ENCODE data around the gene DNAJC11.
"Not testable (repeated sequence)": the region's sequence is repeated elsewhere in the genome, so short reads cannot be mapped to it uniquely, and the experiment has no call there.

Gene DNAJC11

DNA sequence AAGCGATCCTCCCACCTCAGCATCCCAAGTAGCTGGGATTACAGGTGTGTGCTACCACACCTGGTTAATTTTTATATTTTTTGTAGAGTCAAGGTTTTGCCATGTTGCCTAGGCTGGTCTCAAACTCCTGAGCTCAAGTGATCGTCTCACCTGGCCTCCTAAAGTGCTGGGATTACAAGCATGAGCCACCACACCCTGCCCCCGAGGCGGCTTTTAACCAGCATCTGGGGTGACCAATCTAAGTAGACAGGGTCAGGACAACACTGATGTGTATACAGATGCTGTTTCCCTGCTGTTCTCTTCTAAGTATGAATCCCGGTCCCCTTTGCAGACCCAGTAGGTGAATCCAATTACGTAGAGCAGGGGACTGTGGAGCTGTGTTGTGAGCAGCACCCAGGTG is 53.1 kb downstream of the DNAJC11 start:
- no peak for DNase-seq

DNA sequence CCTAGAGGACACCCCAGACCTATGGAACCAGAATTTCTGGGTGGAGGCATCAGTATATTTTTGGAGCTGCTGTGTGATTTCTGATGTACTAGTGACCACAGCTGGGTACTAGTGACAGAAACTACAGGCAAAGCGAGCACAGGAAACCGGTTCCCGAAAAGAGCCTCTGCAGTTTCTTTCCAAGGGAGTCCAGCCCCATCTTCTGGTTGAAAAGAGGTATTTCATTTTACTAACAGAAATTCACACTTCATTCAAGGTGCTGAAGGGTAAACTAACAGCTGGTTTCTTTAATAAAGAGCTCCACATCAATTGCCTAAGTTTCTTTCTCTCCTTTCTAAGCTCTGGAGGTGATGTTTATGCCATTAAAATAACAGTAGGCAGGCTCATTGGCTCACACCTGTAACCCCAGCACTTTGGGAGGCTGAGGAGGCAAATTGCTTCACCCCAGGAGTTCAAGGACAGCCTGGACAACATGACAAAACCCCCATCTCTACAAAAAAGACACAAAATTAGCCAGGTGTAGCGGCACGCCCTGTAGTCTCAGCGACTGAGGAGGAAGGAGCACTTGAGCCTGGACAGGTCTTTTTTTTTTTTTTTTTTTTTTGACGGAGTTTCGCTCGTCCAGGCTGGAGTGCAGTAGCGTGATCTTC is 55.0 kb downstream of the DNAJC11 start:
- no peak for DNase-seq

DNA sequence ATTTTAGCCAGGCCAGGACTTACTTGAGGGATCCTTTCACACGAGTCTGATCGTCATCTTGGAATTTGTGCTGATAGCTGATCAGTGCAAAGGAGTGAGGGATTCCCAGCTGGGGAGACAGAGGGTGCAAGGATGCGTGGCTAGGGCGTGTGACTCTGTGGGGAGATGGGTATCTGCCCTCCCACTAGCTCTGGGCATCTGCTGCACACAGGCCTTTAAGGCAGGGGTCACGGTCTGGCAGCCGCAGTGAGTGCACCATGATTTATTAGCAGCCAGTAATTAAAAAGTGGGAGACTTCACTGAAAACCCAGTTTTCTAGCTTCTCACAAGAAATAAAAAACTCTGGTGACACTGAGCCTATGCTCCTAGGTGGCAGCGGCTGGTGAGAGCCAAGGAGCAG is 56.6 kb downstream of the DNAJC11 start:
- DNase-seq = no peak

DNA sequence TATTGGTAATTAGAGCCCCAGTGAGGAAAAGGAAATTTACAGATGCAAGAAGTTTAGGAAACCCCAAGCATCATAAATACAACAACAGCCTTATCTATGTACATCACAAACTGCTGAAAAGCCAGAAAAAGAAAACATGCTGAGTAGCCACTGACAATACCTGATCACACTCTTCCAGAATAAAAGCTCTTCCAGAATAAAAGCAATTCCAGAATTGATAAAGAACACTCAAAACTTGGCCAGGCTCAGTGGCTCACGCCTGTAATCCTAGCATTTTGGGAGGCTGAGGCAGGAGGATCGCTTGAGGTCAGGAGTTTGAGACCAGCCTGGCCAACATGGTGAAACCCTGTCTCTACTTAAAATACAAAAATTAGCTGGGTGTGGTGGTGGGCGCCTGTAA is 60.7 kb downstream of the DNAJC11 start:
- DNase-seq = not testable (repeated sequence)

DNA sequence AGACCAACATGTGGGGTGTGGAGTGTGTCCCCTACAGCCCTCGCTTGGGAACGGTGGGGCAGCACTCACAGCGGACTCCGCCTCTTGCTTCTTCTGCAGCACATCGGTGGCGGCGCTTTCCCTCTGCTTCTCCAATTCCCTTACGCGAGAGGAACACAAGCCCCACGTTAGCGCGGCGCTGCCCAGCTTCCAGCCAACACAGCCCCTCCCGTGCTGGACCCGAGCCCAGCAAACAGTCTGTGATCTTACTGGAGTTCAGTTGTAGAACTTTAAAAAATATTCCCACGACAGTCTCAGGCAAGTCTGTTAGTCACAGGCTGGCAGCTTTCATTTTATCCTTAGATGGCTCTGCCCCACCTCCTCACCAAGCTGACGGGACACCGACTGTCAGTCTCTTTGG is 63.4 kb downstream of the DNAJC11 start:
- no peak for DNase-seq

DNA sequence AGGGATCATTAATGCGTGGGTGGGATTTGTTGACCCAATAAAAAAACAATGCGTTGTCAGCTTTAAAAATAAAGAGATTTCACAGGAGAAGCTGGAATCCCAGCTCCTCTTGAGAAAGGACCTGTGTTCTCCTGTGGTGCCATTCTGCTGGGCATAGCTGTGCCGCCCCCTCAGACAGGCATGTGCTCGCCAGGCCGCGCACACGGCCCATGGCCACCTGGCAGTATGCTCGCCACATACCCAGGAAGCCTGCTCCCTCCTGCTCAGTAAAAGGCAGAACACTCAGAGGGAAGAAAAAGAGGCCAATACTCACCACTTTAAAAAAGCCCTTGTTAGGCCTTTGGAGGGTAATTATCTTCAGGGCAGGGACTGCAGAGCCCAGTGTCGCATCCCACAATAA is 63.8 kb downstream of the DNAJC11 start:
- no peak for DNase-seq

DNA sequence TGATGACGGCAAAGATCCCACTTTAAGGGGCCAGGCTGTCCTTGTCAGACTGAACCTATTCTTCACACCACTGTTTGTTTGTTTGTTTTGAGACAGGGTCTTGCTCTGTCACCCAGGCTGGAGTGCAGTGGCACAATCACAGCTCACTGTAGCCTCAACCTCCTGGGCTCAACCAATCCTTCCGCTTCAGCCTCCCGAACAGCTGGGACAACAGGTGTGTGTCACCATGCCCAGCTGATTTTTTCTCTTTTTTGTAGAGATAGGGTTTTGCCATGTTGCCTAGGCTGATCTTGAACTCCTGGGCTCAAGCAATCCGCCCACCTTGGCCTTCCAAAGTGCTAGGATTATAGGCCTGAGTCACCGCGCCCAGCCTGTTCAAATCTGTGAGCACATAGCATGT is 64.8 kb downstream of the DNAJC11 start:
- DNase-seq = not testable (repeated sequence)

DNA sequence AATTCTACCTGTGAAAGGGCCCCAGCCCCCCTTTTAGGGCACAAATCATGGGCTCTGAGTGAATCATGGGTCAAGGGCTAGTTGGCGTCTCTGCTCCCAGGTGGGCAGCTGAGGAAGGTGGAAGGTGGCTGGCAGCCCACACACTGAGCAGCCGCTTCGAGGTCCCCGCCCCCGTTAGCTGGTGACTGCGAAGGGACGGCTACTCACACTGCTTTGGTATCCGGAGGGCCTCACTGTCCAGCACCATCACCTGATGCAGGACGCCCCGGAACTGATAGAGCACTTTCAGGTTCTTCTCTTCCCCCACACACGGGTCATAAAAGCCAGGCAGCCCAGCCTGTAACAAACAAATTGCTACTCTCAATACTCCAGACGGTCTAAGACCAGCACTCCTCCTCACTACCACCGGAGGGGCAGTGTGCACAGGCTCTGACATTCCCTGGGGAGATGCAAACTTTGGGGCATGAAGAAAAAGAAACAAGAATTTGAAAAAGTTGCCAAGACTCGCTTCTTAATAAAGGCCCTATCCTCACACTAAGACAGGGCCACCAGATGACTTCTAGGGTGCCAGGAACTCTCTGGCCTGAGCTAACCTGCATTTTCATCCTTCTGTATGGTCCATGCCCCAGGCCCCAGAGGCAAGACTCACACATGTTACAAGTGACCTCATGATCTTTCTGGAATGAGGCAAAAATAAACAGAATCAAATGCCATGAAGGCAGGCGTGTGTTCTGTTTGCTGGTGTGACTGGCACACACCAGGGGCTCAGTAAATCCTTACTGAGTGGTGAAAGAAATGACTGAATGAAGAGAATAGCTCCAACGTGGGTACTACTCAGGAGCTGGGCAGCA is 65.5 kb downstream of the DNAJC11 start:
- DNase-seq = no peak

DNA sequence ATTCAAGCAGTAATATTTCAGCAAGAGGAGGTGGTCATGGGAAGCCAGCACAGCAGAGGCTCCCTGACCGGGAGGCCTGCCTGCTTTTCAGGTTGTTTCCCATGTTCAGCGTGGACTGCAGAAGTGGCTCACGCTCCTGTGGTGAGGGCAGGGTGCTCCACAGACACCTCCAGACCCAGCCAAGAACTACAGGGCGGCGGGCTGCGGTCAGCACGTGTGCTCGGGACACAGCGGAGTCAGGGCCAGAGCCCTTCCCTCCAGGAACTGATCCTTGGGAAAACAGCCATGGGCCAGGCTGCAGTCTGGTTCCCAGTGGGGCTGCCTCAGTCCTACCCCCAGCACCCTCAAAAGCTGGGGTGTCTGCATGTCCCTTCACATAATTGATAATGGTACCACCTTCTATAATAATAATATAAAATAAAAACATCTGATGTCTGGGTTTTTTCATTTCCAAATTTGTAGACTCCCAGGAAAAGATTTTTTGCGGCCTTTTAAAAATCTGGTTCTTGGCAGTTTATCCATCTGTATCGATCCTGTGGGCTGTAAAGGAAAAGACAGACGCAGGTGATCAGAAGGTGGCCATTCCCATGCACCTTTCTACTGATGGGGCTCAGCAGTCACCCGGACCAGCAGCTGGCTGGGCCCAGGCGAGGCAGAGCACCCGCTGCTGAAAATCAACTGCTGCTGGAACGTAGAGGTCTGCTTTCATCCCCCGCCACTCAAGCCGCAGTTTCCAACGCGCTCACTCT is 66.3 kb downstream of the DNAJC11 start:
- no peak for DNase-seq

DNA sequence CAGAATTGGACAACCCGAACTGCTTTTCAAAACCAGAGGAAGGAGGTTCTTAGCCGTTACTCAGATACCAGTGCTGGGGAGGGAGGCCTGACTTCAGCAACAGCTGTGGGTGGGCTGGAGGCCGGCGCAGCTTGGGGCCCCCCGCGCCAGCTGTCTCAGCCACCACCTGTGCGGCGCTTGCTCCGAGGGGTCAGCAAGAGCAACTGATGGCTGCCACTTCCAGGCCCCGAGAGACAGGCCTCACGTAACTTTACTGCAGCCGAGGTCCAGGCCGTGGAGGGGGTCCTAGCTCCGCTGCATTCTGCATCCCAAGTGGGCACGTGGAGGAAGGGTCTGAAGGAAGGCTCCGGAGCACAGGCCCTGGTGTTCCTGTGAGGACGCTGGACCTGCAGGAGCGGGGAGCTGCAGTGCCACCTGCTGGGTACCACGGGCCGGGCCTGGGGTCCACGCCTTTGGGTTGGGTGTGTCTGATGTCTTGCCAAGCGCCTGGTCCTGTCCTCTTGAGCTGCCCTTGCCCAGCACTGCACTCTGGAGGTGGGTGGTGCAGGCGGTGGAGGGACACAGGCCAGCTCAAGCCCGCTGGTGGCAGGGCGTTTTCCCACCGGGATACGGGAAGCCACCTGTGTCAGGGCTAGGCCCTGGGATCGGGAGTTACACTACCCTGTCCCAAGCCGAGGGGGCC is 67.1 kb downstream of the DNAJC11 start:
- no peak for DNase-seq

DNA sequence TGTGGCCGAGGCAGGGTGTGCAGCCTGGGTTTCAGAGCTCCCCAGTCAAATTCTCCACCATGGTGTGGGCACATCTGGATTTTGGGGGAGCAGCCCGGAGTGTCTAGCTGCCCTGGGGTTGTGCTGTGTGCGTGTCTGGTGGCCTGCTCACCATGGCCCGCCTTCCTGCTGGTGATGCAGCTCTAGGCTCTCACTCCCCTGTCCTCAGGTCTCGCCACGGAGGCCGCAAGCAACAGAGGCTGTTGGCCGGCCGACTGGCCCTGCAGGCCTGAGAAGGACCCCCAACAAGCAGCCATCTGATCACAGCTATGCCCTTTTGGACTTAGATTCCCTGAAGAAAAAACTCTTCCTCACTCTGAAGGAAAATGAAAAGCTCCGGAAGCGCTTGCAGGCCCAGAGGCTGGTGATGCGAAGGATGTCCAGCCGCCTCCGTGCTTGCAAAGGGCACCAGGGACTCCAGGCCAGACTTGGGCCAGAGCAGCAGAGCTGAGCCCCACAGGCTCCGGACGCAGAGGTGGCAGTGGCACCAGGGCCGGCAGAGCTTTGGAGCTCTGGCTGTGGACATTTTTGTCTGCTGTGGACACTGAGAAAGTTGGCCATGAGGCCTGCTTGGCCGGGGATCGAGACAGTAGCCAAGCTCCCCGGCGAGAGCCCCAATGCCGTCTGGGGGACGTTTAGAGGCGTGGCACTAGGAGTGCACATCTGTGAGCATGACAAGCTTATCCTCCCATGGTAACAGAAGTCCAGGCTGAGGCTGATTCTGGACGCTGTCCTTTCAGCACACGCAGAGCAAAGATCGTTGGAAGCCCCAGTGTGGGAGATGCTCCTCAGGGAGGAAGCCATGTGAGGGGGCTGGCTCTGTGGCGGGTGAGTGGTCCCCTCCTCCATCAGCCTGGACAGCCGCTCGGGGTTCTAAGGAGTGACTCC is 68.8 kb downstream of the DNAJC11 start:
- DNase-seq = no peak

DNA sequence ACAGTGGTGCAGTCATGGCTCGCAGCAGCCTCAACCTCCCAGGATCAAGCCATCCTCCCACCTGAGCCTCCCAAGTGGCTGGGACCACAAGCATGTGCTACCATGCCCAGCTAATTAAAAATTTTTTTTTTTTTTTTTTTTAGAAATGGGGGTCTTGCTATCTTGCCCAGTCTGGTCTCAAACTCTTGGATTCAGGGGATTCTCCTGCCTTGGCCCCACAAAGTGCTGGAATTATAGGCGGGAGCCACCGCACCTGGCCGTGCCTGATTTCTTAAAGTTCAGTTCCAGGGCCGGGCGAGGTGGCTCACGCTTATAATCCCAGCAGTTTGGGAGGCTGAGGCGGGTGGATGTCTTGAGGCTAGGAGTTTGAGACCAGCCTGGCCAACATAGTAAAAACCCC is 70.6 kb downstream of the DNAJC11 start:
- DNase-seq = no peak

DNA sequence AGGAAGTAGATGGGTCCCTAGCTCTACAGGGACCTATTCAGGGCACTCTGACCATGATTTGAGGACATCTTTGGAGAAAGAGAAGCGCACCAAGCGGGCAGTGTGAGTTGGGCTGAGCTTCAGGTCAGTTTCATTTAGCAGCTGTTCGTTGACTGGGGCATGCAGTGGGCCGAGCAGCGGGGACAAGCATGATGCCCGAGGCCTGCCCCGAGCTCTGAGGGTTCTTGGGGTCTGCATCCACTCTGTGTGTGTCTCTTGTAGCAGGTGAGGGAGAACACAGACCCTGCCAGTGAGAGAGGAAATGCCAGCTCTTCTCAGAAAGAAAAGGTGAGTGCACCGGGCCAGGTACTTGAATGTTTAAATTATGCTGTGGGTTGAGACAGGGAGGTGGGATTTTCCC is 71.6 kb downstream of the DNAJC11 start:
- no peak for DNase-seq

DNA sequence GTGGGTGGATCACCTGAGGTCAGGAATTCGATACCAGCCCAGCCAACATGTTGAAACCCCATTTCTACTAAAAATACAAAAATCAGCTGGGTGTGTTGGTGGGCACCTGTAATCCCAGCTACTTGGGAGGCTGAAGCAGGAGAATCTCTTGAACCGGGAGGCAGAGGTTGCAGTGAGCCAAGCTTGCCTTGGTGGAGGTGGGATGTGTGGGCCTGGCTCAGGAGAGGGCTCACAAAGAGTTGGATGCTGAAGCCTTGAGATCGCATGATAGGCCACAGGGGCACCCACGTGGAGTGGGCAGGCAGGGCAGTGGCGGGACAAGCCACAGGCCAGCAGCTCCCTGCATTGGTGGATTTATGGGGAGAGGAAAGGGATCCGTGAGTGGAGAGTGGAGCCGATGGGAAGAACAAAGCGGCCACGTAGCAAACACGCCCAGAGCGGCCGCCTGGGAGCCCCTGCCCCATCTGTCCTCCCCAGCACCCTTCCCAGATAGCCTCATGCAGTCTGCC is 72.6 kb downstream of the DNAJC11 start:
- DNase-seq = no peak

DNA sequence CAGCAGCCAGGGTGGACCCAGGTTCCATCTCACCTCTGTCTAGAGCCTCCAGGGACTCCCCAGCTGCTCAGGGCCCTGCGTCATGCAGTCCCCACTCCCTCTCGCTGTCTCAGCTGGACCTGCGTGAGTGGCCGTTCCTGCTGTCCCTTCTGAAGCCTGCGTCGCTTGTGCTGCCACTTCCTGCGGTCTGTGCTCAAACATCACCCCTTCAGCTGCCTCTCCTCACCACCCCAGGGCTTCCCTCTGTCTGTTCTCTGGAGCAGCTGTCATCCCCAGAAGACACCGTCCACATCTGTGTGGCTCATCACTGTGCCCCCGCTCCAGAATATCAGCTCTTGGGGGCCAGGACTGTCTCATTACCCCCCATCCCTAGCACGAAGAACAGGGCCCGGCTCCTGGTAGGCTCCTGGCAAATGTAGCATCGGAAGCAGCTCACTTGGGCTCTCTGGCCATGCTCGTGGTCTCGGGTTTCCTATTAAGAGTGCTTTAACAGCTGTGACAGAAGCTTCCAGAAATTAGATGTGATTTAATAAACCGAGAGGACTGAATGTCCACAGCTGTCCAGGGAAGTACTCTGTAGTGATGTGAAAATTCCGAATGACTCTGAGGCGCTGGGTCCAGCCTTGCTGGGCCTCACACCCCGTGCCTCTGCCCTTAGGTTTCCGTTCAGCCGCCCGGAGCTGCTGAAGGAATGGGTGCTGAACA is 73.6 kb downstream of the DNAJC11 start:
- no peak for DNase-seq

DNA sequence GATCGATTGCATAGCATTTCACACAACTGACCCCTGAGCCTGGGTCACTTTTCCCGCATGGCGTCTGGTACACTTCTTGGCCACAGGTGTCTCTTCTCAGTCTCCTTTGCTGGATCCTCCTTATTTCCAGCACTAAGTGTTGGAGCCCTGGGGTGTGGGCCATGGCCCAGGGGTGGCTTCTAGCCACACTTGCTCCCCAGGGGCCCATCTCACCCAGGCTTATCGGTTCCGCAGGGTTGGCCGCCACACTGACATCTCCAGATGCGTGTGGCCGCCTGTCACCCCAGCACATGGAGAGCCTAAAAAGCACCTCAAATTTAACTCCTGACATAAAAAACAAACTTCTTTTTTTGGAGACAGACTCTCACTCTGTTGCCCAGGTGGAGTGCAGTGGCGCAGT is 74.6 kb downstream of the DNAJC11 start:
- no peak for DNase-seq

DNA sequence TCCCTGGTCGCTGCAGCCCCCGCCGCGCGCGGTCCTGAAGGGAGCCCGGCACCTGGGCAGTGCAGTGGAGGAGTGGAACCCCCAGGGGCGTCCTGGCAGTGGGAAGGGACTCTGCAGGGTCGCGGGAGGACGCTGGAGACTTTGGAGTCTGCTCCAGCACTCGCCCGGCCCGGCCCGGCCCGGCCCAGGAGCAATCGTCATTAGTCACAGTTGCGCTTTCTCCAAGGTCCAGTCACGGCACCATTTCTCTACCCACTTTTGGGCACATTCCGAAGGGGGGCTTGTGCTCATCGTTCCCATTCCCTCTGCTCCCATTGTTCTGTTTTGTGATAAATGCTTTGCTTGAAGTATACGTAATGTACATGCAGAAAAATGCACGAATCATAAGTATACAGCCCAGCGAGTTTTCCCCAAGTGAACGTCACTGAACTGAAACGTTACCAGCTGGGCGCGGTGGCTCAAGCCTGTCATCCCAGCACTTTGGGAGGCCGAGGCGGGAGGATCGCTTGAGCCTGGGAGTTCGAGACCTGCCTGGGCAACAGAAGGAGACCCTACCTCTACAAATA is 75.9 kb downstream of the DNAJC11 start:
- no peak for DNase-seq

DNA sequence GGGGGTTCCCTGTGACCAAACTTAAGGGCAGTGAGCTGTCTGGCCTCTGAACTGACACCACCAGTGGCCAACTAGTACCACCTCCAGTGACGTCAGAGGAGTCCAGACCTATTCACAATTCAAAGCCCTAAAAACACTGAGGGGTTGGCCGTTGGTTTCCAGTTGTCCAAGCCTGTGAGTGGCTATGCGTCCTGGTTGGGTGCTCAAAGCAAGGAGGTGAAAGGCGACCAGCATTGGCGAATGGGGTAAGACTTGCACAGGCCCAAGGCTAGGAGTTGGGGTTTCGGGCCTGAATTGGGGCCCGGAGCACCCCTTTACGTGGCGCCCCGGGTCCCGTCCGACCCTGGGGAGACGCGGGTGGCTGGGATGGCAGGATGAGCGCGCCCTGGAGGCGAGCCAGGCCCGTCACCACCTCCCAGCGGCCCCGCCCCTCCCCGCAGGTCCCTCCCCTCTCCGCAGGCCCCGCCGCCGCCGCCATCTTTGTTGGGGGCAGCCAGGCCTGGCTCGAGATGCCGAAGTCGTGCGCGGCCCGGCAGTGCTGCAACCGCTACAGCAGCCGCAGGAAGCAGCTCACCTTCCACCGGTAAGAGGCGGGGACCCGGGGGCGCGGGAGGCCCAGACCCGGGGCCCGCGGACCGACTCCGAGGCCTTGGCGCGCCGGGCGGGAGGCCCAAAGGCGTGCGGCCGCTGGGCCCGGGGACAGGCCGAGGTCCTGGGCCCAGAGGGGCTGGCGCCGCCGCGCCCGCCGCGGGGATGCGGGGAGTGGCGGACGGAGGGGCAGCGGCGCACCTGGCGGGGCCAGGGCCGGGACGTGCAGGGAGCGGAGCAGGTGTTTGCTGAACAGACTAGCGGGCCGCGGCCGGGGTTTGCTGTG is 76.7 kb downstream of the DNAJC11 start, which contains the start of gene THAP3:
TSS of gene THAP3 (plus strand) at position 159 of the 874 bp plus-strand sequence. CDS start at position 510, 351 bp downstream.
- no peak for DNase-seq

DNA sequence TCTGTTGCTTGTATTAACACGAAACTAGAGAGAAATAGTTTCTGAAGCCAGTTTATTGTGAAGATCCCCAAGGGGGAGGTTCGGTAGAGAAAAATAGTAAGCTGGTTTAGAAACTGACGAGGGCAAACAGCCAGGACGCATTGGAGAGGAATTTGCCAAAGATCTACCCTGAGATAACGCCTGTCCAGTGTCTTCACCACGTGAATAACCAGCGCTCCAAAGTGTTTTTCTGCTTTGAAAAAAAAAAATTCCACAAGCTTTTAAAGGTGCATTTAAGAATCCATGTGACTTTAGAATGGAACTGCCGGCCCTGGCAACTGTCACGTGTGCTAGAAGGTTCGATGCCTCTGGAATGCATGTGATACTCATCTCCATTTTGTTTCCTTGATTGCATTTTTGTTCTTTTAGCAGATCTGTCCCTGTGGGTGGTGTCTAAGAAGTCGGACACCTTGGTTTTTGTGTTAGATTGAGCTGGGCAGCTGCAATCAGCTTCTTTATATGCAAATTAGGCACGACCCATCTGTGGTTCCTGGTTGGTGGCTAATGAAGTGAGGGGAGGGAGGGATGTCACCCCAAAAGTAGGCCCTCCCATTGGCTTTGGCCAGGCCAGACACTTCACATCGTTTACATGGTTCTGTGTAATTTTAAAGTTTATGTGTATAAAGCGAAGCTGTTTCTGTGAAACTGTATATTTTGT is 78.2 kb downstream of the DNAJC11 start:
- DNase-seq = no peak
